Fibroblast of mammary gland (primary cell): Measurements from ENCODE around the gene FCHSD2.

Experiments used
- DNase-seq: peaks from one replicate; pipeline ENCODE4 v3.0.0-alpha.2; 2010; ENCODE audit warnings: low read depth
- H3K4me3 ChIP-seq: 2 replicates; pipeline ENCODE4 v1.5.1; 2011; ENCODE audit warnings: low read depth, mild to moderate bottlenecking, low read length, moderate library complexity; ENCODE audit not compliant: control insufficient read depth
- TF ChIP-seq, protein P1 (sequence below): conservative IDR thresholded peaks from 2 replicates; pipeline ENCODE4 v1.5.1; 2011; ENCODE audit warnings: low read depth, low read length, inconsistent platforms; ENCODE audit not compliant: control insufficient read depth, insufficient read depth

The FCHSD2 gene

DNA sequence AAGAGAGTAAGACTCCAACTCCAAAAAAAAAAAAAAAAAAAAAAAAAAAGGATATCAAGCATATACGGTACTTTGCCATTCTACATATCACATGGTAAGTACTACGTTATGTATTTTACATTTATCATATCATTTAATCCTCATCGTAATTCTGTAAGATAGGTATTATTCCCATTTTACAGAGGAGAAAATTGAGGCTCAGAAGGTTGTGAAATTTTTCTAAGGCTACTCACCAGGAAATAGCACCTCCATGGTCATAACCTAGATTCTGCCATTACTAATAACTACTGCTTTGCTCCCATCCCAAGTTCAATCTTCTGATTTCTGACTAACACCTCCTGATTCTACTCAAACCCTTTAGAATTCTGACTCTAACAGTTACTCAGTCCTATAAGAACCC lies 138.0 kb downstream of the FCHSD2 start:
- no peak overlapping the region for H3K4me3 ChIP-seq
- no peak for DNase-seq
- TF ChIP-seq, protein P1, sequence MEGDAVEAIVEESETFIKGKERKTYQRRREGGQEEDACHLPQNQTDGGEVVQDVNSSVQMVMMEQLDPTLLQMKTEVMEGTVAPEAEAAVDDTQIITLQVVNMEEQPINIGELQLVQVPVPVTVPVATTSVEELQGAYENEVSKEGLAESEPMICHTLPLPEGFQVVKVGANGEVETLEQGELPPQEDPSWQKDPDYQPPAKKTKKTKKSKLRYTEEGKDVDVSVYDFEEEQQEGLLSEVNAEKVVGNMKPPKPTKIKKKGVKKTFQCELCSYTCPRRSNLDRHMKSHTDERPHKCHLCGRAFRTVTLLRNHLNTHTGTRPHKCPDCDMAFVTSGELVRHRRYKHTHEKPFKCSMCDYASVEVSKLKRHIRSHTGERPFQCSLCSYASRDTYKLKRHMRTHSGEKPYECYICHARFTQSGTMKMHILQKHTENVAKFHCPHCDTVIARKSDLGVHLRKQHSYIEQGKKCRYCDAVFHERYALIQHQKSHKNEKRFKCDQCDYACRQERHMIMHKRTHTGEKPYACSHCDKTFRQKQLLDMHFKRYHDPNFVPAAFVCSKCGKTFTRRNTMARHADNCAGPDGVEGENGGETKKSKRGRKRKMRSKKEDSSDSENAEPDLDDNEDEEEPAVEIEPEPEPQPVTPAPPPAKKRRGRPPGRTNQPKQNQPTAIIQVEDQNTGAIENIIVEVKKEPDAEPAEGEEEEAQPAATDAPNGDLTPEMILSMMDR: no peak

DNA sequence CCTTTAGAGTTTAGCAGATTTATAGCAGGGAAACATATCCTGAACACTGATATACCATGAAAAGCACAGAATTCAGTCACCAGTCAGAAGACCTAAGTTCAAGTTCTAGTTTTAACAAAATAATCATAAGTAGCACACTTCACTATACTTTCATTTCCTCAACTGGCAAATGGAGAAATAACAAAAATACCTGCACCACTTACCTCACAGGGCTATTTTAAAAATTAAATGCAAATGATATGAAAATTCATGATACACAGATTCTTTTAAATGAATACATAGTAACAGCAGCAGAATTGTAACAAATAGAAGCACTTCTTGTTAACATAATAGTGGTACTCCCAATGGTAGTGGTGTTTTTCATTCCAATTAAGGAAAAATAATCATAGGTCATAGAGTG lies 139.0 kb downstream of the FCHSD2 start:
- TF ChIP-seq, protein P1: no peak
- H3K4me3 ChIP-seq: no peak overlapping the region
- no peak for DNase-seq

DNA sequence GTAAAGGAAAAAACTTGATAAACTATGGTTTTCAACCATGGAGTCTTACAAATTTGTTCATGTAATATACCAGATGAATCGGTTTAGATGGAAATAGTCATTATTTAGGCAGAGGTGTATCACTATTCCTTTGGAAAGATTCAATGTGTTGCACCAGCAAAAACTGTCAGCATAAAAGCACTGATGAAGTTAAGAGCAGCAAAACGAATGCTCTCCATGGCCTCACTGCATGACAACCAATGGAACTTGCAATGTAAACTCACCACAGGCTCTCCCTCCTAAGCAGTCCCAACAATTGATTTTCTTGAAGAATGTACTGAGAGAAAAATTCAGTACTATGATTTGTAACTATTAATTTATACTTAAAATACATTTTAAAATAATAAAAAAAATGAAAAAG lies 139.9 kb downstream of the FCHSD2 start:
- TF ChIP-seq, protein P1: no peak
- no peak overlapping the region for H3K4me3 ChIP-seq
- no peak for DNase-seq

DNA sequence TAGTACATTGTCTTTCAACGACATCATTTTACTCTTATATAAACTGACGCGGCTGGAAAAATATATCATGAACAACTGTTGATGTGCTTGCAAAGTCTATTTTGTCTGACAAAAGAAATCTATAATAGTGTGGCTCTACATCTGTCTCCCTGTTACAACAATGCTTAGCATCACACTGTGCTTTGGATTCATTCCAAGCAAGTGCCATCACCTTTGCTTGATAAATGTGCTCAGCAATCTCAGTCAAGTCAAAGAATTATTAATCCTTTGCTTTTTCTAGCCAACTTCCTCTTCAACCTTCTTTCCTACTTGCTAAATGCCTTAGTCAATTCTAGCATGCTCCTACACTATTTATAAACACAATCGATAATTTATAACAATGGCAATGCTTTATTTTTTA lies 140.5 kb downstream of the FCHSD2 start:
- TF ChIP-seq, protein P1: no peak
- no peak overlapping the region for H3K4me3 ChIP-seq
- peak; percentile 56 for DNase-seq

DNA sequence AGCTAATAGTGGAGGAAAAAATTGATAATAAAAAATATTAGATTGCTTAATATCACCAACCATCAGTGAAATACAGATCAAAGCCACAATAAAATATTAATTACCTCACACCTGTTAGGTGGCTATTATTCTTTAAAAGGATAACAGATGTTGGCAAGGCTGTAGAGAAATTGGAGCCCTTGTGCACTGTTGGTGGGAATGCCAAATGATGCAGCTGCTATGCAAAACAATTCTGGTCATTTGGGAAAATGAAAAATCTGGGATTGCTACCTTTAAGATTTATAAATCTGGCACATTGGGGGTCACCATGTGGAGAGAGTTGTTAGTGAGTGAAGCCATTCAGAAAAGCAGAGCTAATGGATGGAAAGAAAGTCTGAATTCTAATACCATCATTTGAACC lies 143.4 kb downstream of the FCHSD2 start:
- TF ChIP-seq, protein P1: no peak
- no peak for DNase-seq
- H3K4me3 ChIP-seq: no peak overlapping the region

DNA sequence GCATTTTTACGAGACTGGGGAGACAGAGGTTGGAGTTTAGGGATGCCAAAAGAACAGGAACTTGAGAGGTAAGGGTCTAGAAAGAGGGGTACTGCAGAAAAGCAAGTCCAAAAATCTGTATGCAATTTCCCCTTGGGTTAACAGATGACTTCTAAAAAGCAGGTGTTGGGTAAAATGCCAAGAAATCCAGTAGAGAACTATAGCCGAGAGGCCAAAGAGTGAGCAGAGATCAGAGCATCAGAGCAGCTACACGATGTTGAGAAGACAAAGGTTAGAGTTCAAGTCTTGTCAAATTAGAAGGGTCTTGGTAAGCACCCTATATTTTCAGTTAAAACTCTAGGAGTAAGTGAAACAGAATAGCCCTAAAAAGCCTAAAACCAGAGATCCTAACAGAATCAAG lies 145.2 kb downstream of the FCHSD2 start:
- TF ChIP-seq, protein P1: no peak
- no peak for DNase-seq
- H3K4me3 ChIP-seq: no peak overlapping the region

DNA sequence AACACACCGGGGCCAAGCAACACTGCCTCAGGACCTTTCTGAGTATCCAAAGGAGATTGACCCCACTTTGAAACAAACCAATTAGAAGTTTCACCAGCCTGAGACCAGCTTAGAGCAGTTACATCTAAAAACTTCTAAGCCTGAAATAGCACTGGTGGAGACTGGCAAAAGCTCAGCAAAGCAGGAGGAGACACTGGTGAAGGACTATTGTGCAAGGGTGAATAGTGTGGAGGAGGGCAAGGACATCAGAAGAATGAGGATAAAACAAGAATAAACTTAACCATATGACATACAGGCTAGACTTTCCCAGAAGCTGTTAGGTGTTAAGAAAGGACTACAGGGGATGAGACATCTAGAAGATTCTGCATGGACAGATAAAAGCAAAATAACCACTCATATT lies 152.4 kb downstream of the FCHSD2 start:
- H3K4me3 ChIP-seq: no peak overlapping the region
- peak; percentile 57 for DNase-seq
- TF ChIP-seq, protein P1: no peak
